Neural cell (in vitro differentiated cells): ENCODE results near the gene AKAP6. TPM values are rescaled to one million over a fixed set of nuclear protein-coding genes. Genes with fewer than 3 reads are reported as not detected.

Experiments
- H2AFZ ChIP-seq: fragments of 200-600, 300-800 bp; sonication (generic), shearing (Covaris generic); 2 replicates; pipeline ENCODE4 v1.6.0; 2014; ENCODE audit warnings: low read depth, mild to moderate bottlenecking, antibody characterized with exemption, low read length, moderate library complexity
- H3F3A ChIP-seq: fragments of 200-600 bp; shearing (Covaris generic); 2 replicates; pipeline ENCODE4 v1.6.1; 2016; ENCODE audit warnings: mild to moderate bottlenecking, moderate library complexity, mixed read lengths, antibody characterized with exemption, low read length; ENCODE audit not compliant: insufficient read depth, poor library complexity, severe bottlenecking
- H3K27ac ChIP-seq: fragments of 200-600, 300-800 bp; sonication (generic), shearing (Covaris generic); 2 replicates; pipeline ENCODE4 v1.5.1; 2014; ENCODE audit warnings: mild to moderate bottlenecking, low read length, moderate library complexity
- H3K27me3 ChIP-seq: fragments of 300-800, 200-600 bp; sonication (generic), shearing (Covaris generic); 2 replicates; pipeline ENCODE4 v1.6.0; 2014; ENCODE audit warnings: mild to moderate bottlenecking, low read depth, low read length, moderate library complexity; ENCODE audit not compliant: insufficient read depth
- H3K36me3 ChIP-seq: fragments of 300-800, 200-600 bp; sonication (generic), shearing (Covaris generic); 2 replicates; pipeline ENCODE4 v1.5.1; 2014; ENCODE audit warnings: mild to moderate bottlenecking, antibody characterized with exemption, low read length, moderate library complexity; ENCODE audit not compliant: insufficient read depth
- H3K4me2 ChIP-seq: fragments of 300-800, 200-600 bp; sonication (generic), shearing (Covaris generic); 2 replicates; pipeline ENCODE4 v1.6.0; 2014; ENCODE audit warnings: mild to moderate bottlenecking, low read length
- H3K4me3 ChIP-seq: fragments of 300-800, 200-600 bp; sonication (generic), shearing (Covaris generic); 2 replicates; pipeline ENCODE4 v1.5.1; 2014; ENCODE audit warnings: mild to moderate bottlenecking, low read length, moderate library complexity
- H3K79me2 ChIP-seq: fragments of 200-600 bp; shearing (Covaris generic); replicated peaks from 2 replicates; pipeline ENCODE4 v1.6.0; 2014; ENCODE audit warnings: mild to moderate bottlenecking, low read length, moderate library complexity; ENCODE audit not compliant: insufficient read depth
- H3K9ac ChIP-seq: fragments of 300-800, 200-600 bp; sonication (generic), shearing (Covaris generic); 2 replicates; pipeline ENCODE4 v1.6.1; 2016; ENCODE audit warnings: mild to moderate bottlenecking, low read length, mixed read lengths
- H3K9me2 ChIP-seq: fragments of 200-600 bp; shearing (Covaris generic); 2 replicates; pipeline ENCODE4 v1.6.1; 2016; ENCODE audit warnings: mild to moderate bottlenecking, low read length, mixed read lengths; ENCODE audit not compliant: insufficient read depth
- H3K9me3 ChIP-seq: fragments of 200-600, 300-800 bp; sonication (generic), shearing (Covaris generic); 2 replicates; pipeline ENCODE4 v1.6.1; 2016; ENCODE audit warnings: mild to moderate bottlenecking, mixed run types, low read length, moderate library complexity, mixed read lengths
- H4K20me1 ChIP-seq: fragments of 200-600 bp; shearing (Covaris generic); 2 replicates; pipeline ENCODE4 v1.6.1; 2016; ENCODE audit warnings: mild to moderate bottlenecking, mixed run types; ENCODE audit not compliant: insufficient read depth
- CTCF ChIP-seq: fragments of 450-650 bp; IDR thresholded peaks from 2 replicates; pipeline ENCODE4 v1.5.1; 2014; ENCODE audit warnings: antibody characterized with exemption, mild to moderate bottlenecking, moderate library complexity; ENCODE audit not compliant: poor library complexity, severe bottlenecking
- EP300 ChIP-seq: fragments of 450-650 bp; conservative IDR thresholded peaks from 2 replicates; pipeline ENCODE4 v1.6.1; 2014; ENCODE audit warnings: antibody characterized with exemption, mild to moderate bottlenecking, moderate library complexity; ENCODE audit not compliant: poor library complexity, severe bottlenecking
- EZH2 ChIP-seq: fragments of 200-600, 300-800 bp; shearing (Covaris generic), sonication (generic); IDR thresholded peaks from 2 replicates; pipeline ENCODE4 v1.6.1; 2014; ENCODE audit warnings: antibody characterized with exemption, low read length, borderline replicate concordance, mild to moderate bottlenecking; ENCODE audit not compliant: insufficient read depth, poor library complexity, severe bottlenecking
- MXI1 ChIP-seq: fragments of 450-650 bp; conservative IDR thresholded peaks from 2 replicates; pipeline ENCODE4 v1.6.1; 2014; ENCODE audit warnings: antibody characterized with exemption, mild to moderate bottlenecking; ENCODE audit not compliant: poor library complexity, severe bottlenecking
- POLR2AphosphoS5 ChIP-seq: IDR thresholded peaks from 2 replicates; pipeline ENCODE4 v1.6.1; 2012
- RAD21 ChIP-seq: fragments of 450-650 bp; conservative IDR thresholded peaks from 2 replicates; pipeline ENCODE4 v1.6.1; 2014; ENCODE audit warnings: antibody characterized with exemption, mild to moderate bottlenecking, moderate library complexity
- REST ChIP-seq: IDR thresholded peaks from 2 replicates; pipeline ENCODE4 v1.6.1; 2012; ENCODE audit warnings: borderline replicate concordance
- SMC3 ChIP-seq: fragments of 450-650 bp; conservative IDR thresholded peaks from 2 replicates; pipeline ENCODE4 v1.6.1; 2014; ENCODE audit warnings: antibody characterized with exemption, mild to moderate bottlenecking, moderate library complexity; ENCODE audit not compliant: poor library complexity
- TAF1 ChIP-seq: IDR thresholded peaks from 2 replicates; pipeline ENCODE4 v1.6.1; 2012; ENCODE audit warnings: low read depth
- polyA plus RNA-seq: library from polyadenylated mRNA; depleted of rRNA; stranded (reverse); fragments of >200 nt; gene quantifications from 2 replicates; pipeline ENCODE4 v1.2.3, GENCODE V29; 2014

Gene AKAP6
- polyA plus RNA-seq, 1 donor from 2014 or later, result 15.8 TPM

- Histone ChIP-seq H3F3A (no peaks in the 10 kb centered on the region), H3K36me3 (no peaks in the 10 kb centered on the region), H3K4me3 (no peak overlapping the region), H3K27ac (no peak overlapping the region), H3K9ac (no peak overlapping the region), H3K79me2 (no peaks in the 10 kb centered on the region), H3K4me2 (no peak overlapping the region), H3K9me2 (no peaks in the 10 kb centered on the region), H3K27me3 (no peaks in the 10 kb centered on the region), H4K20me1 (no peaks in the 10 kb centered on the region), H3K9me3 (no peaks in the 10 kb centered on the region), H2AFZ (no peak overlapping the region)
- no peak for TF ChIP-seq EZH2
- TF ChIP-seq REST, result no peak
- TF ChIP-seq CTCF, result no peak
- TF ChIP-seq MXI1, result no peak
- TF ChIP-seq RAD21, result no peak
- no peak for TF ChIP-seq SMC3
- no peak for TF ChIP-seq POLR2AphosphoS5
Measured at GRCh38 chr14:32571551-32571950, 242.5 kb downstream of the AKAP6 start.

- Histone ChIP-seq H2AFZ (no peak overlapping the region), H3K9me3 (no peaks in the 10 kb centered on the region), H3K9me2 (no peaks in the 10 kb centered on the region), H3K27me3 (no peaks in the 10 kb centered on the region), H3K4me3 (no peak overlapping the region), H3F3A (no peaks in the 10 kb centered on the region), H3K27ac (no peak overlapping the region), H3K36me3 (no peaks in the 10 kb centered on the region), H3K9ac (no peak overlapping the region), H3K4me2 (no peak overlapping the region), H4K20me1 (no peaks in the 10 kb centered on the region), H3K79me2 (no peaks in the 10 kb centered on the region)
- no peak for TF ChIP-seq REST
- TF ChIP-seq EP300, result no peak
- no peak for TF ChIP-seq EZH2
- TF ChIP-seq CTCF, result no peak
- no peak for TF ChIP-seq TAF1
- TF ChIP-seq POLR2AphosphoS5, result no peak
- TF ChIP-seq MXI1, result no peak
- no peak for TF ChIP-seq SMC3
- no peak for TF ChIP-seq RAD21
Measured at GRCh38 chr14:32571995-32572866, 243.1 kb downstream of the AKAP6 start.
